ENCODE measurements around the gene BAZ2B. TPM values are rescaled to one million over a fixed set of nuclear protein-coding genes. Genes with fewer than 3 reads are reported as not detected.
A peak's percentile ranks its signal among the peaks of the same experiment; 100 is the strongest.

BAZ2B gene
- total RNA-seq, 1 experiment from 2014 or later: 33.0 TPM

DNA sequence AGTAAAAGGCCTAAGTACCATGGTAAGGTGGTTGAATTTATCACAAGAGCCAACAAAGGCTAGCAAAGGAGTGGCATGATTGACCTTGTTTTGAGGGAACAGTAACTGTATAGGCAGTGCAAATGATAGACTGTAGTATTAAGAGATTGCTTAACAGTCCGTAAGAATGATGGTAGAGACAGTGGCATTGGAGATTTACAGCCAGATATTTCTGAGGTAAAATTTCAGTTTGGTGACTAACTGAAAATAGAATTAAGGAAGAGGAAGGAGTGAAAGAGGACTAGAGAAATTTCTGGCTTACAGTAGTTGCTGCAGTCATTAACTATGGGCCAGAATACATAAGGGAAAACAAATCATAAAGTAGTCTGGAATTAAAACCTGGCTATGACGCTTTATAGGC, 4.4 kb upstream of the BAZ2B start:
- DNase-seq (ENCODE audit: low spot score) (no peak), ATAC-seq (no peak)
- H3K9me3 Mint-ChIP-seq: peaks cover 9% of the 10 kb centered on the region
- H3K36me3 Mint-ChIP-seq: peaks cover 3% of the 10 kb centered on the region
- TF ChIP-seq ETV6 (CRISPR knock-in tag; IDR thresholded peaks at IDR 0.05) (no peak), PRRX2 (CRISPR knock-in tag; IDR thresholded peaks at IDR 0.05) (no peak), TP53 (CRISPR knock-in tag; IDR thresholded peaks at IDR 0.05) (no peak), FOXK1 (CRISPR knock-in tag; IDR thresholded peaks at IDR 0.05) (no peak), ATF1 (CRISPR knock-in tag; IDR thresholded peaks at IDR 0.05) (no peak), ZNF121 (CRISPR knock-in tag; IDR thresholded peaks at IDR 0.05) (no peak)
- TF ChIP-seq, protein P1, sequence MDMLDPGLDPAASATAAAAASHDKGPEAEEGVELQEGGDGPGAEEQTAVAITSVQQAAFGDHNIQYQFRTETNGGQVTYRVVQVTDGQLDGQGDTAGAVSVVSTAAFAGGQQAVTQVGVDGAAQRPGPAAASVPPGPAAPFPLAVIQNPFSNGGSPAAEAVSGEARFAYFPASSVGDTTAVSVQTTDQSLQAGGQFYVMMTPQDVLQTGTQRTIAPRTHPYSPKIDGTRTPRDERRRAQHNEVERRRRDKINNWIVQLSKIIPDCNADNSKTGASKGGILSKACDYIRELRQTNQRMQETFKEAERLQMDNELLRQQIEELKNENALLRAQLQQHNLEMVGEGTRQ (CRISPR knock-in tag; IDR thresholded peaks at IDR 0.05): no peak
- TF ChIP-seq, protein P2, sequence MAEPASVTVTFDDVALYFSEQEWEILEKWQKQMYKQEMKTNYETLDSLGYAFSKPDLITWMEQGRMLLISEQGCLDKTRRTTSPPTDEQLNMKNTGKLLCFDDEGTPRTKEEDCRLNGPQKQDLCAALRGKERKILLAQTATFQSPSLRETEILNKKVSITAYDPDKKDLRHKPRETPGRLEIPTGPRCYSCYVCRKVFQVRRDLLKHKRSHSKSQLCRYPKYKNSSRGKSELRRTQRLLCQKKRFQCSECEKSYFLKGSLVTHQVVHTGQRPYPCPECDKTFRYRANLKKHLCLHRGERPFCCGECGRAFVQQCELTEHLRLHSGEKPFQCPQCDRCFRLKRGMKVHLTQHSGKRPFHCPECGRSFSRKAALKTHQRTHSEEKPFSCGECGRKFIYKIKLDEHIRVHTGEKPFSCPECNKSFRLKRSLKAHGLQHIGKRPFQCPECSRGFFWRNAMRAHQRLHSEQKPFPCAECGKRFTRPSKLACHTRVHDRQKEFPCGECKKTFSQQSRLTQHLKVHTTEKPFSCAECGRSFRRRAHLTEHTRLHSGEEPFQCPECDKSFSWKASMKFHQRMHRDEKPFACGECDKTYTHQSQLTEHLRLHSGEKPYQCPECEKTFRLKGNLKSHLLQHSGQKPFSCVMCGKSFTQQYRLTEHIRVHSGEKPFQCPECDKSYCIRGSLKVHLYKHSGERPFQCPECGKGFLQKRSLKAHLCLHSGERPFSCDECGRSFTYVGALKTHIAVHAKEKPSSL (CRISPR knock-in tag; conservative IDR thresholded peaks at IDR 0.05): no peak
- TF ChIP-seq, protein P3, sequence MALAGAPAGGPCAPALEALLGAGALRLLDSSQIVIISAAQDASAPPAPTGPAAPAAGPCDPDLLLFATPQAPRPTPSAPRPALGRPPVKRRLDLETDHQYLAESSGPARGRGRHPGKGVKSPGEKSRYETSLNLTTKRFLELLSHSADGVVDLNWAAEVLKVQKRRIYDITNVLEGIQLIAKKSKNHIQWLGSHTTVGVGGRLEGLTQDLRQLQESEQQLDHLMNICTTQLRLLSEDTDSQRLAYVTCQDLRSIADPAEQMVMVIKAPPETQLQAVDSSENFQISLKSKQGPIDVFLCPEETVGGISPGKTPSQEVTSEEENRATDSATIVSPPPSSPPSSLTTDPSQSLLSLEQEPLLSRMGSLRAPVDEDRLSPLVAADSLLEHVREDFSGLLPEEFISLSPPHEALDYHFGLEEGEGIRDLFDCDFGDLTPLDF (CRISPR knock-in tag; IDR thresholded peaks at IDR 0.05): no peak
- no peaks in the 10 kb centered on the region for H3K27me3 Mint-ChIP-seq (ENCODE audit: low read depth)
- ChIA-PET POLR2A (no interaction called here), CTCF (no interaction called here)
- H3K4me3 Mint-ChIP-seq: no peak overlapping the region
- peak overlapping the region; percentile 53 for H3K27ac Mint-ChIP-seq
- H3K4me1 Mint-ChIP-seq: peaks cover 33% of the 10 kb centered on the region

DNA sequence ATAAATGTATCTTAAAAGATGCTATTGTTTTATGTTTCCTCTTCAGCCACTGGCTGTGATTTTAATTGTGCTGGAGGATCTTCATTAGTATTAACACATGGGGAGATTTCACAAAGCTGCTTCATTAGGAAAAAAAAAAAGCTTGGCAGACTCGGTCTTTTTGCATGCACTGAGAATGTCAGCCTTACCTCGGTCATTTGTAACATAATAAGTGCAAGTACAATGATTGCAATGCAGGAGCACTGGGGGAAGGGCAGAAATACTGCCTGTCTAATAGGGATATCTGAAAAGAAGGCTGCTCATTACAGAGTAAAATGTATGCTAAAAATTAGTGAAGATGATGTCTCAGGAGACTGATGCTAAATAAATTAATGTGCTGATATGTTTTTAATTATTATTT, 1.3 kb upstream of the BAZ2B start:
- H3K27me3 Mint-ChIP-seq (ENCODE audit: low read depth): no peaks in the 10 kb centered on the region
- H3K4me3 Mint-ChIP-seq: peak overlapping the region; percentile 90
- H3K9me3 Mint-ChIP-seq: no peaks in the 10 kb centered on the region
- POLR2A ChIA-PET: interaction anchor here (0.7 to 5.9 kb wide), 2 partner anchors 95 to 389 kb away, joined by 3 to 73 read pairs; partner anchors contain the start of gene MARCHF7
- TF ChIP-seq TEAD1 (CRISPR knock-in tag; IDR thresholded peaks at IDR 0.05): peak; percentile 37; the same call in 1 of the 2 replicates
- TF ChIP-seq NR1H2 (CRISPR knock-in tag; IDR thresholded peaks at IDR 0.05): no peak
- TF ChIP-seq ETV6 (CRISPR knock-in tag; IDR thresholded peaks at IDR 0.05): 0 out of 2 replicates have a peak, but pooled peaks have one; percentile 38
- TF ChIP-seq, protein P4, sequence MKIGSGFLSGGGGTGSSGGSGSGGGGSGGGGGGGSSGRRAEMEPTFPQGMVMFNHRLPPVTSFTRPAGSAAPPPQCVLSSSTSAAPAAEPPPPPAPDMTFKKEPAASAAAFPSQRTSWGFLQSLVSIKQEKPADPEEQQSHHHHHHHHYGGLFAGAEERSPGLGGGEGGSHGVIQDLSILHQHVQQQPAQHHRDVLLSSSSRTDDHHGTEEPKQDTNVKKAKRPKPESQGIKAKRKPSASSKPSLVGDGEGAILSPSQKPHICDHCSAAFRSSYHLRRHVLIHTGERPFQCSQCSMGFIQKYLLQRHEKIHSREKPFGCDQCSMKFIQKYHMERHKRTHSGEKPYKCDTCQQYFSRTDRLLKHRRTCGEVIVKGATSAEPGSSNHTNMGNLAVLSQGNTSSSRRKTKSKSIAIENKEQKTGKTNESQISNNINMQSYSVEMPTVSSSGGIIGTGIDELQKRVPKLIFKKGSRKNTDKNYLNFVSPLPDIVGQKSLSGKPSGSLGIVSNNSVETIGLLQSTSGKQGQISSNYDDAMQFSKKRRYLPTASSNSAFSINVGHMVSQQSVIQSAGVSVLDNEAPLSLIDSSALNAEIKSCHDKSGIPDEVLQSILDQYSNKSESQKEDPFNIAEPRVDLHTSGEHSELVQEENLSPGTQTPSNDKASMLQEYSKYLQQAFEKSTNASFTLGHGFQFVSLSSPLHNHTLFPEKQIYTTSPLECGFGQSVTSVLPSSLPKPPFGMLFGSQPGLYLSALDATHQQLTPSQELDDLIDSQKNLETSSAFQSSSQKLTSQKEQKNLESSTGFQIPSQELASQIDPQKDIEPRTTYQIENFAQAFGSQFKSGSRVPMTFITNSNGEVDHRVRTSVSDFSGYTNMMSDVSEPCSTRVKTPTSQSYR (CRISPR knock-in tag; IDR thresholded peaks at IDR 0.05): 0 out of 2 replicates have a peak, but pooled peaks have one; percentile 19
- TF ChIP-seq, protein P5, sequence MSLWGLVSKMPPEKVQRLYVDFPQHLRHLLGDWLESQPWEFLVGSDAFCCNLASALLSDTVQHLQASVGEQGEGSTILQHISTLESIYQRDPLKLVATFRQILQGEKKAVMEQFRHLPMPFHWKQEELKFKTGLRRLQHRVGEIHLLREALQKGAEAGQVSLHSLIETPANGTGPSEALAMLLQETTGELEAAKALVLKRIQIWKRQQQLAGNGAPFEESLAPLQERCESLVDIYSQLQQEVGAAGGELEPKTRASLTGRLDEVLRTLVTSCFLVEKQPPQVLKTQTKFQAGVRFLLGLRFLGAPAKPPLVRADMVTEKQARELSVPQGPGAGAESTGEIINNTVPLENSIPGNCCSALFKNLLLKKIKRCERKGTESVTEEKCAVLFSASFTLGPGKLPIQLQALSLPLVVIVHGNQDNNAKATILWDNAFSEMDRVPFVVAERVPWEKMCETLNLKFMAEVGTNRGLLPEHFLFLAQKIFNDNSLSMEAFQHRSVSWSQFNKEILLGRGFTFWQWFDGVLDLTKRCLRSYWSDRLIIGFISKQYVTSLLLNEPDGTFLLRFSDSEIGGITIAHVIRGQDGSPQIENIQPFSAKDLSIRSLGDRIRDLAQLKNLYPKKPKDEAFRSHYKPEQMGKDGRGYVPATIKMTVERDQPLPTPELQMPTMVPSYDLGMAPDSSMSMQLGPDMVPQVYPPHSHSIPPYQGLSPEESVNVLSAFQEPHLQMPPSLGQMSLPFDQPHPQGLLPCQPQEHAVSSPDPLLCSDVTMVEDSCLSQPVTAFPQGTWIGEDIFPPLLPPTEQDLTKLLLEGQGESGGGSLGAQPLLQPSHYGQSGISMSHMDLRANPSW (CRISPR knock-in tag; conservative IDR thresholded peaks at IDR 0.05; ENCODE audit: low read depth): no peak
- CTCF ChIA-PET: interaction anchor here (1.3 kb wide), 1 partner anchor 60 kb away, joined by 3 read pairs; no protein-coding TSS in a partner anchor
- no peaks in the 10 kb centered on the region for H3K36me3 Mint-ChIP-seq
- DNase-seq (ENCODE audit: low spot score): no peak
- peaks cover 39% of the 10 kb centered on the region for H3K4me1 Mint-ChIP-seq
- peak overlapping the region; percentile 73 for H3K27ac Mint-ChIP-seq
- ATAC-seq: peak; percentile 6; the same call in 1 of the 2 replicates

All from WTC11 (cell line).